MG63 (cell line): ENCODE results near the gene ZNF784. TPM values are rescaled to one million over a fixed set of nuclear protein-coding genes. Genes with fewer than 3 reads are reported as not detected.
A peak's percentile ranks its signal among the peaks of the same experiment; 100 is the strongest.

ENCODE experiments used
- DNase-seq: peaks from one replicate; pipeline ENCODE4 v3.0.0-alpha.2; 2020
- H3K27me3 ChIP-seq: fragments of 250-450 bp; sonication (Bioruptor Pico); 2 replicates; pipeline ENCODE4 v1.5.1; 2020; ENCODE audit warnings: mild to moderate bottlenecking, moderate library complexity
- H3K36me3 ChIP-seq: fragments of 250-450 bp; sonication (Bioruptor Pico); 2 replicates; pipeline ENCODE4 v1.5.1; 2020; ENCODE audit warnings: mild to moderate bottlenecking, moderate library complexity
- H3K4me3 ChIP-seq: fragments of 250-450 bp; sonication (Bioruptor Pico); 2 replicates; pipeline ENCODE4 v1.5.1; 2020; ENCODE audit warnings: mild to moderate bottlenecking, moderate library complexity
- H3K9me3 ChIP-seq: fragments of 250-450 bp; sonication (Bioruptor Pico); 2 replicates; pipeline ENCODE4 v1.5.1; 2020; ENCODE audit warnings: mild to moderate bottlenecking, moderate library complexity
- total RNA-seq: library from RNA; depleted of rRNA; stranded (reverse); fragments of >200 nt; shearing (Covaris generic); gene quantifications from 2 replicates; pipeline ENCODE4 v1.2.3, GENCODE V29; 2014; ENCODE audit warnings: low replicate concordance

Gene ZNF784
- total RNA-seq, 1 experiment from 2014 or later: 12.6 TPM

DNA sequence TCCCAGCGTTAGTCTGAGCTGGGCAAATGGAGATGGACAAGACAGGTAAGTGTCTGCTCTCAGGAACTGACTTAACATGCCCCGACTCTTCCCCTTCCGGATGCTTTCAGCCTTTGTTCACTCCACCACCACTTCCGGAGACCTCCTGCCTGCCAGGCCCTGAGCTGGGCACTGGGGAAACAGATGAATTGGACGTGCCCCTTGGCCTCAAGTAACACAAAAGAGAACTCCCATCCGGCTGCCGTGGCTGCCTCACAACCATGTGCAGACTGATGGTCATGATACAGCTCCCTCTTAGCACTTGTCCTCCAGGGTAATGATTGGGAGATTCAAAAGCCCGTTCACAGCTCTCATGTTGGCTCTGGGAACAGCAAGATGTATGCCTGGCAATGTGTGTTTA is 6.9 kb downstream of the ZNF784 start:
- Histone ChIP-seq H3K9me3 (no peaks in the 10 kb centered on the region), H3K27me3 (no peaks in the 10 kb centered on the region), H3K4me3 (no peak overlapping the region), H3K36me3 (peaks cover 33% of the 10 kb centered on the region)
- no peak for DNase-seq

- Histone ChIP-seq H3K9me3 (no peaks in the 10 kb centered on the region), H3K36me3 (peaks cover 31% of the 10 kb centered on the region), H3K27me3 (no peaks in the 10 kb centered on the region), H3K4me3 (no peak overlapping the region)
- no peak for DNase-seq
Measured at GRCh38 chr19:55616395-55616875, 7.9 kb downstream of the ZNF784 start.

GRCh38 chr19:55615543-55616394 is 8.6 kb downstream of the ZNF784 start:
- peaks cover 33% of the 10 kb centered on the region for H3K36me3 ChIP-seq
- no peak for DNase-seq
- H3K4me3 ChIP-seq: no peak overlapping the region
- no peaks in the 10 kb centered on the region for H3K27me3 ChIP-seq
- no peaks in the 10 kb centered on the region for H3K9me3 ChIP-seq

DNA sequence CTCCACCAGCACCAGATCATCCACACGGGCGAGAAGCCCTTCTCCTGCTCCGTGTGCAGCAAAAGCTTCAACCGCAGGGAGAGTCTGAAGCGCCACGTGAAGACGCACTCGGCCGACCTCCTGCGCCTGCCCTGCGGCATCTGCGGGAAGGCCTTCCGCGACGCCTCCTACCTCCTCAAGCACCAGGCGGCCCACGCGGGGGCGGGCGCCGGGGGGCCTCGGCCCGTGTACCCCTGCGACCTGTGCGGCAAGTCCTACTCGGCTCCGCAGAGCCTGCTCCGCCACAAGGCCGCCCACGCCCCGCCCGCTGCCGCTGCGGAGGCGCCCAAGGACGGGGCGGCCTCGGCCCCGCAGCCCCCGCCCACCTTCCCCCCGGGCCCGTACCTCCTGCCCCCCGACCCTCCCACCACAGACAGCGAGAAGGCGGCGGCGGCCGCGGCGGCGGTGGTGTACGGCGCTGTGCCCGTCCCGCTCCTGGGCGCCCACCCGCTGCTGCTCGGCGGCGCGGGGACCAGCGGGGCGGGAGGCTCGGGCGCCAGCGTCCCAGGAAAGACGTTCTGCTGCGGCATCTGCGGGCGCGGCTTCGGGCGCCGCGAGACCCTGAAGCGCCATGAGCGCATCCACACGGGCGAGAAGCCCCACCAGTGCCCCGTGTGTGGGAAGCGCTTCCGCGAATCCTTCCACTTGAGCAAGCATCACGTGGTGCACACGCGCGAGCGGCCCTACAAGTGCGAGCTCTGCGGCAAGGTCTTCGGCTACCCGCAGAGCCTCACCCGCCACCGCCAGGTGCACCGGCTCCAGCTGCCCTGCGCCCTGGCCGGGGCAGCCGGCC is 9.4 kb downstream of the ZNF784 start:
- no peak for DNase-seq
- Histone ChIP-seq H3K36me3 (peaks cover 37% of the 10 kb centered on the region), H3K27me3 (no peaks in the 10 kb centered on the region), H3K4me3 (no peak overlapping the region), H3K9me3 (peaks cover 1% of the 10 kb centered on the region; the same call in 1 of the 2 replicates)

- peaks cover 7% of the 10 kb centered on the region; the same call in 1 of the 2 replicates for H3K9me3 ChIP-seq
- no peak overlapping the region for H3K4me3 ChIP-seq
- no peaks in the 10 kb centered on the region for H3K27me3 ChIP-seq
- no peak for DNase-seq
- H3K36me3 ChIP-seq: peaks cover 45% of the 10 kb centered on the region
Measured at GRCh38 chr19:55613930-55614710, 10.2 kb downstream of the ZNF784 start.

GRCh38 chr19:55613396-55613795 is 11.0 kb downstream of the ZNF784 start:
- no peak for DNase-seq
- Histone ChIP-seq H3K4me3 (no peak overlapping the region), H3K36me3 (peaks cover 53% of the 10 kb centered on the region), H3K27me3 (no peaks in the 10 kb centered on the region), H3K9me3 (peaks cover 7% of the 10 kb centered on the region; the same call in 1 of the 2 replicates)

GRCh38 chr19:55611983-55612645 is 12.3 kb downstream of the ZNF784 start:
- no peak overlapping the region for H3K4me3 ChIP-seq
- DNase-seq: no peak
- peaks cover 43% of the 10 kb centered on the region for H3K36me3 ChIP-seq
- H3K27me3 ChIP-seq: no peaks in the 10 kb centered on the region
- H3K9me3 ChIP-seq: peaks cover 7% of the 10 kb centered on the region; the same call in 1 of the 2 replicates

- Histone ChIP-seq H3K27me3 (no peaks in the 10 kb centered on the region), H3K9me3 (peaks cover 7% of the 10 kb centered on the region; the same call in 1 of the 2 replicates), H3K36me3 (peaks cover 46% of the 10 kb centered on the region), H3K4me3 (no peak overlapping the region)
- no peak for DNase-seq
Measured at GRCh38 chr19:55611300-55611982, 12.9 kb downstream of the ZNF784 start.

- Histone ChIP-seq H3K9me3 (peaks cover 7% of the 10 kb centered on the region; the same call in 1 of the 2 replicates), H3K4me3 (no peak overlapping the region)
- DNase-seq: no peak
Measured at GRCh38 chr19:55609326-55609725, 15.0 kb downstream of the ZNF784 start.

GRCh38 chr19:55606817-55607216 is 17.5 kb downstream of the ZNF784 start:
- peak overlapping the region; percentile 80 for H3K4me3 ChIP-seq
- H3K36me3 ChIP-seq: peaks cover 34% of the 10 kb centered on the region
- no peak for DNase-seq

More at GRCh38 chr19:55609326-55609725, 15.0 kb downstream of the ZNF784 start:
- Histone ChIP-seq H3K36me3 (peaks cover 37% of the 10 kb centered on the region), H3K27me3 (no peaks in the 10 kb centered on the region)

DNA sequence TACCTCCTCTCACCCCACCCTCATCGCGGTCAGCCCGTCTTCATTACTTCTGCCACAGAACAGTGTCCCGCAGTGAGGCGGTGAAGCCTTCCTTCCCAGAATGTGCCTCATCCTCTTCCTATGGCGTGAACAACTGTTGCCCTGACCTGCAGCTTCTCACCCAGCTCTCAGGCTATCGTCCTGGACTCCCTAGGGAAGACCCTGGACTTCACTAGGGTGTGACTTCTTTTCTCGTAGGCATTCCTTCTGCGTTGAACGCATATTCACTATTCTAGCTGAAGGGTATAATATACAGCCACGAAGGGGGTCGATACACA is 17.9 kb downstream of the ZNF784 start:
- Histone ChIP-seq H3K36me3 (peaks cover 34% of the 10 kb centered on the region), H3K4me3 (peak overlapping the region; percentile 80), H3K9me3 (peaks cover 7% of the 10 kb centered on the region; the same call in 1 of the 2 replicates), H3K27me3 (no peaks in the 10 kb centered on the region)
- no peak for DNase-seq

More at GRCh38 chr19:55606817-55607216, 17.5 kb downstream of the ZNF784 start:
- no peaks in the 10 kb centered on the region for H3K27me3 ChIP-seq
- H3K9me3 ChIP-seq: peaks cover 7% of the 10 kb centered on the region; the same call in 1 of the 2 replicates

DNA sequence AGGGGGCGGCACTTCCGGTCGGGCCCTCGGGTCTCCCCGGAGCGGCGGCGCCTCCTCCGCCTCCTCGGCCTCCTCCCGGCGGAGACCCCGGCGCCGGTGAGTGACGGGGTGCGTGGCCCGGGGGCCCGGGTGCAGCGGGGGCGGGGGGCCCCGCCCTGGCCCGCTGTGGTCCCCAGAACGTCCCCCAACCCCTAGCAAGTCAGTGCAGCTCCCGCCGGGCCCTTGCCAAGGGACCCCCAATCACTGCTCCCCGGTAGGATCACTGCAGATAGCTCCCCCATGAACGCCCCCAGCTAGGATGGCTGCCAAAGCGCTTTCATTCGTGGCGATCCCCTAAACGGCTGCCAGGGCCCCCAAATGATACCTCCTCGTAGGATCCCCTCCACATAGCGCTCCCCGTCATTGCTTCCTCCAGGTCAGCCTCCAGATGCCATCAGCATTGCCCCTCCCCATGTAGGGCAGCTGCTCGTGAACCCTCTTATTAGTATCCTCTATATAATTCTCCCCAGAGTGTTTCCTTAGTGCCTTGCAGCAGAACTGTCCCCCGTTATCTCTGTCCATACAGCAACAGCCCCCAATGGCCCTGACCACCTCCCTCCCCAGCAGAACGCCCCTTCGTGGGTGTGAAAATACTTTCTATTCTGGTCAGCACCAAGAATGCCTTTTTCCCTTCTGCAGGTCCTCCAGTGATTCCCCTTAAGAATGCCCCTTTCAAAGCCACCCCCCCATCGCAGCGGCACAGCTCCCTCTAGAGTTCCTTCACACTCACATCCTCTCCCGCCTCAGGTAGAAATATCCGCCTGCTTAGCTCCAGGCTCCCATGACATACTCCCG is 18.5 kb downstream of the ZNF784 start, which contains the start of gene ZNF865:
TSS of gene ZNF865 (plus strand) at position 11 of the 834 bp plus-strand sequence. CDS start 7,972 bp downstream, outside the sequence.
- H3K36me3 ChIP-seq: peaks cover 33% of the 10 kb centered on the region
- peak; percentile 81 for DNase-seq
- peak within 1 kb of the TSS; percentile 80 for H3K4me3 ChIP-seq
- peaks cover 7% of the 10 kb centered on the region; the same call in 1 of the 2 replicates for H3K9me3 ChIP-seq
- no peaks in the 10 kb centered on the region for H3K27me3 ChIP-seq

DNA sequence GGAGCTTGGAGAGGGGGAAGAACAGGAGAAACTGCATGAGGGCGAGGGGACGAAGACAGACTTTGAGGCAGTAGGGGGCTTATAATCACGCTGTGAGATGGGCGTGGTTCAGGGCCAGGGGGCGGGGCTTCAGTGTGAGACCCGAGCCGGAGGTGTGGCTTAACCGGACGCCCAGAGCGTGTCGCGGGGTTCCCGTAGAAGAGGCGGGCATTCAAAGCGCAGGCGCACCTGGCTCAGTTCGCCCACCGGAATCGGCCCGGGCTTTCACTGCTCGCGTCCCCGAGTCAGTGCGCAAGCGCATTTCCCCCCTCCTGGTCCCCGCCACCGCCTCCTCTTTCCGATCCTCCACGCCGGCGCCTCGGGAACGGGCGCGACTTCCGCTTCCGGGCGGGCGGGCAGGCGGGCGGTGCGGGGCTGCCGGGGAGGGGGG is 19.1 kb downstream of the ZNF784 start:
- peaks cover 27% of the 10 kb centered on the region for H3K36me3 ChIP-seq
- peak overlapping the region; percentile 80 for H3K4me3 ChIP-seq
- H3K27me3 ChIP-seq: no peaks in the 10 kb centered on the region
- H3K9me3 ChIP-seq: peaks cover 7% of the 10 kb centered on the region; the same call in 1 of the 2 replicates
- DNase-seq: peak; percentile 99

DNA sequence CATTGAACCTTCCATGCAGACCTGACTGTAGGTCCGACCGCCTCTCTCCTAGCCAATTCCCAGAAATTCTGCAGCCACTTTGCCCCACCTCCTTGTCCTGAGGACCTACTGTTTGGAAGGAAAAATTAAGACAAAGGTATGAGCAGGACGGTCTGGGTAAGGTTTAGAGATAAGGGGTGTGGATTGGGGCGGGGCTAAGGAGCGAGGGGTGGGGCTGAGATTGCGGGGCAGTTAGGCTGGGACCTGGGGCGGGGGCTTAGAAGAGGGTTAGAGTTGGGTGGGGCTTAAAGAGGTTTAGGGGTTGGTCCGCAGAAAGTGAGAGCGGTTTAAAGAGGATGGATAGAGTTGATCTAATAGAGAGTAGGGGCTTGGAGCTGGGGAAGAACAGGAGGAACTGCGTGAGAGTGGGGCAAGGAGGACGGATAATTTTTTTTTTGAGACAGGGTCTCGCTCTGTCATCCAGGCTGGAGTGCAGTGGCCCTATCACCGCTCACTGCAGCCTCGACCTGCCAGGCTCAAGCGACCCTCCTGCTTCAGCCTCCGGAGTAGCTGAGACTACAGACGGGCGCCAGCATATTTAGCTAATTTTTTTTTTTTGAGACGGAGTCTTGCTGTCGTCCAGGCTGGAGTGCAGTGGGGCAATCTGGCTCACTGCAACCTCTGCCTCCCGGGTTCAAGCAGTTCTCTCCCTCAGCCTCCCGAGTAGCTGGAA is 20.6 kb downstream of the ZNF784 start:
- no peak for DNase-seq
- no peaks in the 10 kb centered on the region for H3K9me3 ChIP-seq
- no peak overlapping the region for H3K4me3 ChIP-seq
- no peaks in the 10 kb centered on the region for H3K27me3 ChIP-seq
- H3K36me3 ChIP-seq: peaks cover 12% of the 10 kb centered on the region
